Stimulated activated CD8-positive, alpha-beta memory T cell treated with anti-CD3 and anti-CD28 coated beads, Interleukin-4, amount 100 ng/mL, for 4 hours (primary cell): ENCODE results near the gene LUZP1.

Experiments used
- DNase-seq, 2 donors: peaks; one replicate each; pipeline ENCODE4 v3.0.0-alpha.2; 2020; ENCODE audit warnings: low read depth in 2 of 2, low spot score in 1 of 2

Gene LUZP1

DNA sequence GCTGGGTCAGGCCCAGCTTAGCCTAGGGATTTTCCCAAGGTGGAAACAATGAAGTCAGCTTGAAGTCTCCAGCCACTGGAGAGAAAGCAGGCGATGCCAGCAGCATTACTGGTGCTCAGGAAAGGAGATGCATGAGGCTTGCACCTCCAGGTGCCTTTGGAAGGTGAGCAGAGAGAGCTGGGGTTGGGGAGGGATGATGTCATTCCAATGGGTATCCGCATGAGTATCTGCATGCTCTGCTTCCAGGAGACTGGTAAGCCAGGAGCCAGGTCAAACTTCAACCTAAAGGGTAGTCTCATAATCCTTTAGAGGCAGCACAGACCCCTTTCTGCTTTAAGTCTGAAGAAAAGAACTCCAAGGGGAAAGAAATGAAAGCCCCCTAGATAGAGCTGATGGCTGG, 80.6 kb downstream of the LUZP1 start:
- no peak for DNase-seq

DNA sequence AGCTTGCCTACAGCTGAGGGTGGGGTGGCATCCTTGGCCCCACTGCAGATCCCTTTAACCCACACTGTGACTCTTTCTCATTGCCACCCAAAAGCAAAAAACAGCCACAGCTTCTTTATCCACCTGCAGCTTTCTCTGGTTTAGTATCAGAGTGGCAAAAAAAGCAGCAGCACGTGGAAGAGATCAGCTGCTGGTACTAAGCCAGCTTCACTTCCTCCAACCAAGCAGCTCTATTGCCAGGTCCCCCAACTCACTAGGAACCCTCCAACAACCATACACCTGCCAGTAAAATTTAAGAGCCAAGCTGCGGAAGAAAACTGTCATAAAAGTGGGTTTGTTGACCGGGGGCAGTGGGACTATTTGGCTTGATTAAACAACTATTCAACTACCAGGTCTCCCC, 83.0 kb downstream of the LUZP1 start:
- no peak for DNase-seq

DNA sequence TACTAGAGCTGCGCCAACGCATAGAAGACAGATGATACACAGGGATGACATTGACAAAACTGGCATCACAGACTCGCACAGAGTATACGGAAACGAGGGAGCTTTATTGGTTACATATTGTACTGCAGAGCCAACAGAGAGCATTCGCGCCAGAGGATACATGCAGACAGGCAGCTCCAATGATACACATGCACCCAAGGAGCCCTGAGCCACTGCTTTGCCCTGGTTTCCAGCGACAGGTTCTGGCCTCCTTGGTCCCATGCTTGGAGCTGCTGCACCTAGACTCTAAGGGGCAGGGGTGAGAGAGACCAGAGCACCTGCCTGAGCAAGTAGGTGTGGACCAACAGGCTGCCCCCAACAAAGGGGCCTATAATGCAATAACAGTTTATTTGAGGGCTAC, 83.8 kb downstream of the LUZP1 start:
- no peak for DNase-seq

DNA sequence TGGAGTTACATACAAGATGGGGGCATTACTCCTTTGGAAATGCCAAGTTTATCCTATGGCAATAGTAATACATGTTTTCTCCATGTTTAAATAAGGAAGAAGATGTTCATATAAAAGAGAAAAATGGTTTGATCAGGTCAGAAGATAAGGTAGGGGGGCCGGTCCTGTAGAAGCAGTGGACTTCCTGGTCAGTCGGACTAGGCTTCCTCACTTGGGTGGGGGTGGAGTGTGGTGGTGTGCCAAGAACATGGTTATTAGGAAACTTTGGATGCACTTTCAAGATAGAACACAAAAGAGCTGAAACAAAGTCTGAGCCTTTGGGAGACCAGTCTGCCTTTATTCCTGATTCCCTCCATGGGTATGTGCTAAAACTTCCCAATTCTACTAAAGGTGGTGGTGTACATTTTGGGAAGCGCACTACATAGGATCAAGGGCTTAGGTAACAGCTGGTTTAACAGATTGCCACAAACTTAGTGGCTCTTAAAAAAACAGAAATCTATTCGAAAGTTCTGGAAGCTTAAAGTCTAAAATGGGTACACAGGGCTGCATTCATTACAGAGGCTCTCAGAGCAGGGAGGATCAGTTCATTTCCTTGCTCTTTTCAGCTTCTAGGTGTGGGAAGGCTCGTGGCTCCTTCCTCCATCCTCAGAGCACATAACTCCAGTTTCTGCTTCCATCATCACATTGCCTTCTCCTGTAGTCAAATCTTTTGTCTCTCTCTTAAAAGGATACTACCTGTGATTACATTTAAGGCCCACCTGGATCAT, 84.8 kb downstream of the LUZP1 start:
- DNase-seq = no peak

DNA sequence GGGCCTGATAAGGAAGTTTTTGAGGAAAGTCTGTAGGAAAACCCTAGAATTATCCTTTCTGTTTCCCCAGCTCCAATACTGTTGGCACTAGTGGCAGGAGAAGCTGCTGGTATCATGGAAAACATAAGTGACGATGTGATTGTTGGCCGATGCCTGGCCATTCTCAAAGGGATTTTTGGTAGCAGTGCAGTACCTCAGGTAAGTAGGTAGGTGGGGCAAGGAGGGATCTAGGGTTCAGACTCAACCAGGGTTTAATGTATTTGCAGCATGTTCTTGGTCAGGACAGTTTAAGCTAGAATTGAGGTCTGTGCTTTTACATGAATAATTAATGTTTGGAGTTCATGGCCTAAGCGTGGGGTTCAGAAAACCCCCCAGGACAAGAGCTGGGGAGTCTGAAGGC, 87.3 kb downstream of the LUZP1 start:
- no peak for DNase-seq

DNA sequence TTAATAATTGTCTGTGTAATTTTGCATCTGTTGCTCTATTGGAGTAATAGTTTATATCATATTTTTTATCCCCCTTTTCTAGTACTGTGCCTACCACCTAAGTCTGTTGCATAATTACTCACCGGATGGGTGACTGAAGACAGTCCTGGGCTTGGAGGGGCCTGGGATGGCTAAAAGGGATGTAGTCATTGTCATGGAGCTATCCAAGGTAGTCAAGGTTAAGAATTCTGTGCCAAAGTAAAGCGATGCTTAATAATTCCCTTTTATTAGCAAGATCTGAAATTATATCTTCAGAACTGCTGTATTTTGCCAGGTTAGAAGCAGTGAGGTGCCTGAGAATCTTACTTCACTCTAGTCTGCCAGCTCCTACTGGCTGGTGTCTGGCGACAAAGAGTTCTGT, 87.8 kb downstream of the LUZP1 start:
- no peak for DNase-seq

DNA sequence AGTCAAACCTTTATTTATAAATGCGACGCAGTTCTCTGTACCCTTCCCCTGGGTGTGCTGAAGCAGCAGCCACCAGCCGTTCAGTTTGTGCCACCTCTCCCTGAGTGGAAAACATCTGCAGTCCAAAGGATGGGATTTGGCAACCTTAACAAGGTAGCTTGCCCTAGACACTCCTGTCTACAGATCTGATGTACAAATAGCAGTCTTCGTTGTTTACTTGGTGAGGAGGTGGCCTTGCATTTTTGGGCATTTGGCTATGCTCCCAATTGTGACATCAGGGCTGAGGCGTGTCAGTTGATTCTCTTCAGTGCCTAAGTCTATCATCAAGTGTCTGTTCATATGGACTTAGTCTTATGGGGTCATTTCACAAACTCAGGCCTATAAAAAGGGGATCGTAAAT, 89.6 kb downstream of the LUZP1 start:
- no peak for DNase-seq

DNA sequence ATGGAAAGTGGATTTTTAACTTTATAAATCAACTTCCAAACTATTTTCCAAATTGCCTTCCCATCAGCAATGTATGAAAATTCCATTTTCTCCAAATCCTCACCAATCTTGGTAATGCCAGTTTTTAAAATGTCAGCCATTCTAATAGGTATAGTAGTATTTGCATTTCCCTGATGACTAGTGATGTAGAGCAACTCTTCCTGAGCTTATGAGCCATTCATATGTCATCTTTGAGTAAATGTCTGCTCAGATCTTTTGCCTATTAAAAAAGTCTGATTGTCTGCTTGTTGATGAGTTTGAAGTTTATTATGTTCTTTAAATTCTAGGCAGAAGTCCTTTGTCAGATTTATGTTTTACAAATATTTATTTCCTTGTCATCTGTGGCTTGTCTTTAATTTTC, 94.6 kb downstream of the LUZP1 start:
- DNase-seq = no peak

DNA sequence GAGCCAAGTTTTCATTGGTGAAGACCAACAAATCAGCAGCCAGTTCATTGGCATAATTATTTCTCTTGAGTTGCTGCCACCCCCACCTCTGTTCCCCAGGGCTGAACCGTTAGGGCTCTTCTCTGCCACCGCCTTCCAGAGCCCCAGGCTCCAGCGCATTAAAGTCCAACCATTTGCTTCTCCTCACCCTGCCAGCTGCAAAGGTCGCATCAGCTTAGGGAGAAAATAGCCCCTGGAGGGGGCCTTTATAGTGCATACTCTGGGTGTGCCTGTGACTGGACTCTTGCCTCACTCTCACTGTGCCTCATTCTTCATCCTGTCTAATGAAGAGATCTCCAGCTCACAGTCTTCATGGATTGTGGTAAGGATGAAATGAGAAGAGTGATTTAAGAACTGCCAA, 99.0 kb downstream of the LUZP1 start:
- no peak for DNase-seq

DNA sequence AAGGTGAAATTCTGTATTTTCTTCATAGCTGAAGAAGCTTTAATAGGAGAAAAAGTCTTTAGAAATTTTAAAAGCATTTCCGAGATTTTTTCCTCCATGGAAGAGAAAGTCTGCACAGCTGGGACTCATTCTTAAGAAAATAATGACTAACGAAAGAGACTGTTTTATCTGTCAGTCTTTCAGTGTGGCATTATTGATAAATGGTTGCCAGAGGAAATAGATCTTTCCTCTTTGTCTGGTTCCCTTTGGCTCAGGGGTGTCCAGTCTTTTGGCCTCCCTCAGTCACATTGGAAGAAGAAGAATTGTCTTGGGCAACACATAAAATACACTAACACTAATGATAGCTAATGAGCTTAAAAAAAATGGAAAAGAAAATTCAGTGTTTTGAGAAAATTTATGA, 99.5 kb downstream of the LUZP1 start:
- DNase-seq = no peak

DNA sequence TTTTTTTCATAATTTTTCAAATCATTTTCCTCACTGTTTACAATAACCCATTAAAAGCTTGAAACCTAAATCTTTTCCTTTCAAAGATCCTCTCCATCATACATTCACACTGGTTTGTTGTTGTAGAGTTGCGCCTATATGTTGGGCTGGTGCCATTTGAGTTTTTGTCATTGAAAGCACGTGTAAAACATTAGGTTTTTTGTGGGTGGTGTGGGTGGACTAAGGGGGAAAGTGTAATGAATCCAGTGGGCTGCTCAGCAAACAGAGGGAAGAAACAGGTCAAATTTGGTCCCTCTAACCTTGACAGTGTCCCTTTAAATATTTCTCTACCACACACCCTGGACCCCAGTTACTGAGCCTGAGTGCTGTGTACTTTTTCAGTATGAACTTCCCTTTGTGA, 102.6 kb downstream of the LUZP1 start:
- DNase-seq = no peak

DNA sequence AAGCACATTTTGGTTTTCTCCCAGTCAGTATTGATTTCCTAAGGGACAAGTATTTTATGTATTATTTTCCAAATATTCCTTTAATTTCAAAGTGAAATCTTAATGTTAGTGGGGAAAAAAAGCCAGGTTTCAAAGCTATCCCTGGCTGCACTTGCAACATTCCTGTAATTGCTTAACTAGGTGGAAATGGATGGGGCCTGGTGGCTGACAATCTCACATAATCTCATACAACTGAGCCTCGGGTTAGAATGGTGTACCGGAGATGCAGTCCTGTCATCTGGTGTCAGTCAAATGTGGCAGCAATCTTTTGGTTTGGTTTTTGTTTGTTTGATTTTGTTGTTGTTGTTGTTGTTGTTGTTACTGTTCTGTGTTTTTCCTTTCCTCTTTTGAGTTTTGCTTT, 103.3 kb downstream of the LUZP1 start:
- no peak for DNase-seq

DNA sequence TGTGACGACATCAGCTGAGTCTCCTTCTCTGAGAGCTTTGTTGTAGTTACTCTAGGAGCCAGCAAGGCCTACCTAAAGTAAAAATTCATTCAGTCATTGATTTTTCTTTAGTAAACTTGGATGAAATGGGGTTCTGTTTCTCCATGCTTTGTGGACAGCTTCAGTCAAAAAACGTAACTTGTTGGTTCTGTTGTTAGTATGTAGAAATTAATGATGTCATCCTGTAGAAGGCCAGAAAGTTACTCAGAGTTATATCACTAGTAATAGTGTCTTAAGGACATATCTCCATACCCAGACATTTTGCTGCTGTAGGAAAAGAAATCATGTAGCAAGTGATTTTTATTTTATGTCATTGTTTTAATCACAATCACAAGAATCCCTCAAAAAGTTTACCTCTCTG, 106.4 kb downstream of the LUZP1 start:
- DNase-seq = no peak

DNA sequence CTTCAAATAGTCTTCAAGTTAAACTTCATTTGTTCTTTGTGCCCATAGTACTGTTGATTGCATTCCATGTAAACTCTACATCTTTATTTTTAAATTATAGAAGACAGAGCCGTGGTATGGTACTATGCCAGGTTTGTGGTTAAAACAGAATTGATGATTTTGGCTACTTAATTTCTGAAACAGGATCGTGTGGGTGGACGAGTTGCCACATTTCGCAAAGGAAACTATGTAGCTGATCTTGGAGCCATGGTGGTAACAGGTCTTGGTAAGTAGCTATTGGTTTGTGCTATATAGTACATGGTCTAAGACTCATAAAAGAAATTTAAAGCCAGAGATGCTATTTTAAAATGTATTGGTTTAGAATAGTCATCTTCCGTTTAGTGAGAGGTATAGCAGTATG, 111.4 kb downstream of the LUZP1 start:
- no peak for DNase-seq

DNA sequence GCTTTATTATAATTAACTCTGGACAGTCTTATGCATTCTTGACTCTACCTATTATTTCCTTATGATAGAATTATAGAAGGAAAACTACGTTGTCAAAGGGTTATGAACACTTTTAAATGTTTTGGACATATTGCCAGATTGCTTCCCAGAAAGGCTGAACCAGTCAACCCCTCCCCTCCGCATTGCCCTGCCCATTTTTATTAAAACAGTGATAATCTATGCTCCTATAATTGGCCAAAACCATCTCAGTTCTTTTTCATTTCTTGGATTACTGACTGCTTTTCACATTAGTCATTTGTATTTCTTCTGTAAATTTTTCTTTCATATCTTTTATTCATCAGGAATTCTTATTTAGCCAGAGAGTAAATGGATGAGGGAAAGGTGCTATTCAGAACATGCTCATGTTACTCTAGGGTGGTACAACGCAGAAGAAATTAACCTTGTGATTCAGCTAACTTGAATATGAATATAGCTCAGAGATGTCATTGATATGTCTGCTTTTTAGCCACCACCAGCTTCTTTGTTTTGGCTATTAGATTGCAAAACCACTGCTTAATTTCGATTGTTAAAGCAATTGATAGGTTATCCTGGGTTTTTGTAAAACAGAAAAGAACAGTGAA, 117.3 kb downstream of the LUZP1 start:
- no peak for DNase-seq

DNA sequence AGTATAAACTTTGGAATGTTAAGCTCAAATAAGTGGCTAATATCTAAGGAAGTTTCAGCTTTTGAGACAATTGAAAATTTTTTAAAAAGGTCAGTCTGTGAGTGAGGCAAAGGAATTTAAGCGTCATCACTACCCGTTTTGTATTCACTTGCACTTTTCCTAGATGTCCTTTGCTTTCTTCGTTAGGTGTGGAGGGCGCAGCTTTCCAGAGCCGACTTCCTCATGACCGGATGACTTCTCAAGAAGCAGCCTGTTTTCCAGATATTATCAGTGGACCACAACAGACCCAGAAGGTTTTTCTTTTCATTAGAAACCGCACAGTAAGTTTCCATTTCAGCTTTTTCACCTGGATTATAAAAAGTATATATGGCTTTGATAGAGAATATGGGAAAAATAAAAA, 118.5 kb downstream of the LUZP1 start:
- no peak for DNase-seq

DNA sequence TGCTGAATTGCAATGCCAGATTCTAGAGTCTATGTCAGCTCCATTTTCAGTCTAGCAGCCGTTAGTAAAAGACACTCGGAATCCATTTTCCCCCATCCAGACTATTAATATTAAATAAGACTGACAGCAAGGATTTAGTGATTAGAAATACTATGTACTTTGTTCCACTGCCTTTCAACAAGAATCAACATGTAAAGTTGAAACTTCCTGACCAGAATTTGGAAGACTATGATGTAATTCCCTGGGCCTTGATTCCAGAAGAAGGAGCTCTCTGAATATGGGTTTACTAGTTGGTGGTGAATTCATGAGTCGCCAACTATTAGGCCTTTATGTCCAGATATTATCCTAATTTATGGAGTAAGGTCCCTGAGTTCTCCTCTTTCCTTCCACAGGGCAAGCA, 124.6 kb downstream of the LUZP1 start:
- no peak for DNase-seq

DNA sequence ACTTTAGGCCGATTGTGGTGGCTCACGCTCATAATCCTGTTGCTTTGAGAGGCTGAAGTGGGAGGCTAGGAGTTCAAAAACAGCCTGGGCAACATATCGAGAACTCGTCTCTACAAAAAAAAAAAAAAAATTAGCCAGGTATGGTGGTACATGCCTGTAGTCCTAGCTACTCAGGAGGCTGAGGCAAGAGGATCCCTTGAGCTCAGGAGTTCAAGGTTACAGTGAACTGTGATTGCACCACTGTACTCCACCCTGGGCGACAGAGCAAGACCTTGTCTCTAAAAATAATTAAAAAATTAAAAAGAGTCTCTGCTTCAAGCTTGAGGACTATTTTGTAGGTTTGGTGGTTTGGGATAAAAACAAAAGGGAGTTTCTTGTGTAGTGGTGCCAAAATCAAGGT, 128.1 kb downstream of the LUZP1 start:
- DNase-seq = no peak

DNA sequence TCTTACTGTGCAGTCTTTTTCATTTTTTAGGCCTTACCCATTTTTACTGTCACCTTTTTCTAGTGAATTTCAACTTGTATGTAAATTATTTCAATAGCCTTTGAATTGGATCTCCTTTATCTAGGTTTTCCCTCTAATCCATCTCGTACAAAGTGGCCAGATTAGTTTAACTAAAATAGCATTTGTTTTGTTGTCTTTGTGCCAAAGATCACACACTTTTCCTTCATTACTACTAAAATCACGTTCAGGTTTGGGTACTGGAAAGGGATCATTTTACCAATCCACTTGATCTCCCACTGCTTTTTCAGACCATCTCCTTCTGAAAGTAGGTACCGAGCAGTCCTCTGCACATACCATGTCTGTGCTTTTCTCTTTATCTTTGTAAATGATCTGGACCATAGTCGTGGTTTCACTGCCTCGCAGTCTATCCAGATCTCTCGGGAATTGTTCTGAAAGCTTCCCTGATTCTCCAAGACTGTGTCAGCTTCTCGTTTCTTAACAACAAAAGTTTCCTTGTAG, 129.3 kb downstream of the LUZP1 start:
- no peak for DNase-seq

DNA sequence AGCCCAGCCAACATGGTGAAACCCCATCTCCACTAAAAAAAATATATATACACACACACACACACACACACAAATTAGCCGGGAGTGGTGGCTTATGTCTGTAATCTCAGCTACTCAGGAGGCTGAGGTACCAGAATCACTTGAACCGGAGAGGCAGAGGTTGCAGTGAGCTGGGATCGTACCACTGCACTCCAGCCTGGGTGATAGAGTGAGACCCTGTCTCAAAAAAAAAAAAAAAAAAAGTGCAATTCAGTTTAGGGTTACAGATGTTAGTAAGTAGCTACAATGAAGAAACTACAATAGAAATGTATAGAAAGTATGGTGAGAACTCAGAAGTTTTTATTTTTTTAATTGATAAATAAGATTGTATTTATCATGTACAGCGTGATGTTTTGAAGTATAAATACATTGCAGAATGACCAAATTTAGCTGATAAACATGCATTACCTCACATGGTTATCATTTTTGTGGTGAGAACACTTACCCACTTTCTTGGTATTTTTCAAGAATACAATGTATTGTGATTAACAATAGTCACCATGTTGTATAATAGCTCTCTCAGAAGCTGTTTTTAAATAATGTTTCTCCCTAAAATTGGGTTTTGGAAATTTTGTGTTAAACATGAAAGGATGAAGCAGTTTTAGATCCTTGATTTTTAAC, 131.4 kb downstream of the LUZP1 start:
- no peak for DNase-seq

DNA sequence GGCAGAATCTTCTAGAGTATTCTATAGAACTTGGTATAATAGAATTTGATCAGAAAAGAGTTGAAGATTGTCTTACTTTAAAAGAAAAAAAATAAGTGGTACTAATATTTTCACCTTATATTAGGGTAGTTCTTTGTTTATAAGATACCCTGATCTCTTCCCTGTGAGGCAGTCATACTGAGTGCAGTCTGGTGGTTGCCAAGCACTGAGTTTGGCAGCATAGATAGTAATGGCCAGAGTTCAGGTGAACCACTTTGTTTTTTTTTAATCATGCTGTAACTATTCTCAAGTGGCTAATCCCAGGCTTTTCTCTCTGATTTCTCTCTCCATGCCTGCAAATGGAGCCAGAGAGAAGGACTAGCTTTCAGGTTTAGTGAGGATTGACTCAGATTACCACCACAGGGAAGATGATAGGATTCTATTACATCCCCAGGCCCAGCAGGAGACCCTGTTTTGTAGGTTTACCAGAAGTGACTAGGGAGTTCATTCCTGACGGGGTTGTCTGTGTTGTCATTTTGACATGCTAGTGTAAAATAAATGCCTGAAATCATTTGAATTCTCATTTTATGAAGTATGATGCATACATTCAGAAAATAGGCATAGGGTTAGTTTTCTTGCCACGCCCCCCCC, 132.7 kb downstream of the LUZP1 start:
- no peak for DNase-seq
